HepG2 (cell line): ENCODE results near the gene CDYL. TPM values are rescaled to one million over a fixed set of nuclear protein-coding genes. Genes with fewer than 3 reads are reported as not detected.

Source experiments
- ATAC-seq: fragments of 200-7000 bp; cut with Tn5 transposase; 3 replicates; pipeline ENCODE4 v1.9.1; 2020; ENCODE audit warnings: mild to moderate bottlenecking, moderate library complexity
- BruUV-seq: library from RNA; stranded (reverse); fragments of 400-500 nt; replicated peaks from 2 replicates; lab custom pipeline; 2021; lab: Mats Ljungman, UMichigan
- CTCF ChIA-PET: fragments of 300-600 bp; formaldehyde crosslinking; extraction: SDS; loops from one replicate; lab custom pipeline; 2021; ENCODE audit warnings: low total read pairs, inconsistent platforms, low intra/inter-chr PET ratio; lab: Yijun Ruan, JAX
- POLR2A ChIA-PET: fragments of 350-600 bp; sonication (Branson Sonifier 250); formaldehyde crosslinking; loops from one replicate; lab custom pipeline; 2020; ENCODE audit warnings: antibody characterized with exemption, inconsistent platforms; lab: Yijun Ruan, JAX
- DNase-seq: peaks from one replicate; pipeline ENCODE4 v3.0.0-alpha.2; 2015; ENCODE audit warnings: low spot score
- FAIRE-seq: peaks from 3 replicates; lab custom pipeline; 2011; peaks lifted over from hg19 to GRCh38; lab: Jason Lieb, UNC
- H2AFZ ChIP-seq: one replicate; pipeline ENCODE4 v1.6.1; 2011; ENCODE audit warnings: low read length, inconsistent platforms
- H3K27ac ChIP-seq: fragments of 300-600 bp; 3 replicates; pipeline ENCODE4 v1.8.0; 2011; ENCODE audit warnings: mixed run types, mild to moderate bottlenecking, mixed read lengths, low read length, inconsistent platforms; ENCODE audit not compliant: insufficient read depth; ENCODE audit errors: extremely low read length
- H3K27me3 ChIP-seq, 2 experiments: fragments of 200-600 bp in 1 of 2; 2 replicates in 1 of 2; 3 replicates in 1 of 2; pipeline versions ENCODE4 v1.6.0 to v1.8.0; 2011; ENCODE audit warnings: low read length in 2 of 2, mild to moderate bottlenecking in 2 of 2, moderate library complexity in 2 of 2, inconsistent platforms in 1 of 2; ENCODE audit not compliant: insufficient read depth in 2 of 2, control insufficient read depth in 1 of 2
- H3K36me3 ChIP-seq, 2 experiments: fragments of 200-600 bp in 1 of 2; replicated peaks in 1 of 2; 2 replicates in 1 of 2; 3 replicates in 1 of 2; pipeline versions ENCODE4 v1.5.1 to v1.8.0; 2011; ENCODE audit warnings: low read length in 2 of 2, inconsistent platforms in 1 of 2; ENCODE audit not compliant: insufficient read depth in 2 of 2, control insufficient read depth in 1 of 2
- H3K4me1 ChIP-seq: 2 replicates; pipeline ENCODE4 v1.5.1; 2012; ENCODE audit warnings: low read length, inconsistent platforms; ENCODE audit not compliant: insufficient read depth
- H3K4me2 ChIP-seq: 2 replicates; pipeline ENCODE4 v1.6.0; 2011; ENCODE audit warnings: low read depth, low read length, inconsistent platforms
- H3K4me3 ChIP-seq, 3 experiments: fragments of 200-600 bp in 1 of 3; sonication (generic), shearing (Covaris generic) in 1 of 3; replicated peaks in 1 of 3; 2 replicates each; pipeline ENCODE4 v1.5.1; 2011 to 2016; ENCODE audit warnings: low read length in 3 of 3, inconsistent platforms in 2 of 3, low read depth in 2 of 3, mild to moderate bottlenecking in 2 of 3, control low read depth in 1 of 3, mixed read lengths in 1 of 3; ENCODE audit not compliant: insufficient read depth in 1 of 3
- H3K79me2 ChIP-seq: one replicate; pipeline ENCODE4 v1.6.1; 2011; ENCODE audit warnings: low read length, inconsistent platforms; ENCODE audit not compliant: insufficient read depth
- H3K9ac ChIP-seq: 2 replicates; pipeline ENCODE4 v1.6.0; 2011; ENCODE audit warnings: mild to moderate bottlenecking, low read depth, low read length, inconsistent platforms; ENCODE audit not compliant: insufficient read depth
- H3K9me3 ChIP-seq: 2 replicates; pipeline ENCODE4 v1.5.1; 2012; ENCODE audit warnings: mild to moderate bottlenecking, low read length
- H4K20me1 ChIP-seq: 2 replicates; pipeline ENCODE4 v1.6.0; 2011; ENCODE audit warnings: inconsistent platforms, mild to moderate bottlenecking, low read length, moderate library complexity; ENCODE audit not compliant: insufficient read depth
- BORCS8-MEF2B ChIP-seq: sonication (generic); formaldehyde crosslinking; IDR thresholded peaks from 2 replicates; pipeline ENCODE4 v1.8.0; 2022; ENCODE audit warnings: mild to moderate bottlenecking, missing genetic modification reagents
- CBFB ChIP-seq: sonication (generic); formaldehyde crosslinking; IDR thresholded peaks from 2 replicates; pipeline ENCODE4 v1.4.0; 2020; ENCODE audit warnings: missing genetic modification reagents
- CENPX ChIP-seq: sonication (generic); formaldehyde crosslinking; IDR thresholded peaks from 2 replicates; pipeline ENCODE4 v1.9.0; 2021; ENCODE audit warnings: mild to moderate bottlenecking, missing genetic modification reagents, moderate library complexity
- GZF1 ChIP-seq: sonication (generic); formaldehyde crosslinking; IDR thresholded peaks from 2 replicates; pipeline ENCODE4 v1.5.1; 2020; ENCODE audit warnings: mild to moderate bottlenecking, missing genetic modification reagents
- KDM4B ChIP-seq: sonication (generic); formaldehyde crosslinking; IDR thresholded peaks from 2 replicates; pipeline ENCODE4 v1.4.0; 2020; ENCODE audit warnings: missing genetic modification reagents
- SRF ChIP-seq: IDR thresholded peaks from 2 replicates; pipeline ENCODE4 v1.6.1; 2011; ENCODE audit warnings: mild to moderate bottlenecking, low read depth, low read length, moderate library complexity
- SYNCRIP ChIP-seq: fragments of 200-400 bp; formaldehyde crosslinking; IDR thresholded peaks from 2 replicates; pipeline ENCODE4 v1.6.1; 2018; ENCODE audit warnings: mild to moderate bottlenecking, low read depth, low read length; ENCODE audit not compliant: insufficient read depth
- THAP11 ChIP-seq: IDR thresholded peaks from 2 replicates; pipeline ENCODE4 v1.6.1; 2016; ENCODE audit warnings: missing biosample characterization, missing genetic modification reagents
- ZBTB26 ChIP-seq: IDR thresholded peaks from 2 replicates; pipeline ENCODE4 v1.6.1; 2016; ENCODE audit warnings: missing compliant biosample characterization, missing genetic modification reagents, borderline replicate concordance
- ZNF337 ChIP-seq: sonication (generic); formaldehyde crosslinking; IDR thresholded peaks from 2 replicates; pipeline ENCODE4 v1.5.1; 2020; ENCODE audit warnings: missing genetic modification reagents, low read depth, mild to moderate bottlenecking, borderline replicate concordance
- ZNF367 ChIP-seq: sonication (generic); formaldehyde crosslinking; IDR thresholded peaks from 2 replicates; pipeline ENCODE4 v1.4.0; 2020; ENCODE audit warnings: missing genetic modification reagents, borderline replicate concordance
- ZNF749 ChIP-seq: sonication (generic); formaldehyde crosslinking; IDR thresholded peaks from 2 replicates; pipeline ENCODE4 v1.8.0; 2022; ENCODE audit warnings: mild to moderate bottlenecking, missing genetic modification reagents, moderate library complexity, borderline replicate concordance
- WGBS: methylation state at CpG from one replicate; pipeline ENCODE4 v1.1.6; 2017; ENCODE audit warnings: low lambda C conversion rate; 5-methylcytosine and 5-hydroxymethylcytosine counted together
- in situ Hi-C: cut with HindIII; loops from 2 replicates; pipeline ENCODE4 v1.10.0; 2017; ENCODE audit warnings: low pct_unique_long_range_greater_than_20kb; ENCODE audit not compliant: extremely low pct_ligation_motif_present
- intact Hi-C: fragments of 100-400 bp; cut with micrococcal nuclease; formaldehyde crosslinking; loops from one replicate; pipeline ENCODE4 v1.10.0; 2022; ENCODE audit not compliant: unreplicated experiment
- polyA plus RNA-seq, 8 experiments: library from polyadenylated mRNA; depleted of rRNA in 3 of 8; stranded (reverse) in 7 of 8; unstranded in 1 of 8; fragments of >200 nt; fragmentation: Illumina TruSeq in 4 of 8; extraction: Trizol in 4 of 8; gene quantifications; 2 replicates each; pipeline versions ENCODE4 v1.2.1 to v1.2.3, GENCODE V29; 2011 to 2016; ENCODE audit warnings: low read depth in 4 of 8, missing spikeins in 1 of 8, mixed read lengths in 1 of 8; ENCODE audit not compliant: insufficient read depth in 1 of 8
- total RNA-seq, 5 experiments: library from RNA; depleted of rRNA; stranded (reverse); fragments of >200 nt; fragmentation: Illumina TruSeq; extraction: Trizol; gene quantifications; 2 replicates each; pipeline ENCODE4 v1.2.3, GENCODE V29; 2016; ENCODE audit warnings: low read depth in 1 of 5
- TF ChIP-seq, protein P1 (sequence below): sonication (generic); formaldehyde crosslinking; IDR thresholded peaks from 2 replicates; pipeline ENCODE4 v1.5.0; 2020; ENCODE audit warnings: missing genetic modification reagents
- TF ChIP-seq, protein P2 (sequence below): sonication (generic); formaldehyde crosslinking; IDR thresholded peaks from 2 replicates; pipeline ENCODE4 v1.5.0; 2020; ENCODE audit warnings: missing genetic modification reagents

CDYL gene
- total and polyA plus RNA-seq, 2 of the 13 experiments (the other 11 are each of a cell fraction or from before 2014, with no cell fraction given) = 22.8 to 105 TPM

DNA sequence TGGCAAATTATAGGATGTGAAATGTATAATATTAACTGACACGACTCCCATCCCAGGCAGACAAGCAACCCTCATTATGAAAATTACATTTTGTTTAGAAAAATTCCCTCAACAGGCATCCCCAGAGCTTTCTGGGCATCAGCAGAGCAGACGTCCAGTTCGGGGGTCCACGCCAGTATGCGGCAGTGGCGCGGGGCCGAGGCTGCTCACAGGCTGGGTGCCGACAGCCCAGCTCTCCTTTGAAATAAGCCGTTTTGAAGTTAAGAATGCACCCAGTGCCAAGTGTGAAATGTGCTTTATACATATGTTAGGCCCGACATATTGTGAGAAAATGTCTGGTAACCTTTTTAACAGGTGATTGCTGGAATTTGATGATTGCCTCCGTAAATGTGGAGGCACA is 177.2 kb downstream of the CDYL start:
- POLR2A ChIA-PET = no interaction called here
- Histone ChIP-seq H3K9ac (no peak overlapping the region), H3K9me3 (no peaks in the 10 kb centered on the region), H3K4me3 (no peak overlapping the region), H3K27ac (no peak overlapping the region), H3K4me2 (no peak overlapping the region), H2AFZ (no peak overlapping the region), H3K4me1 (no peaks in the 10 kb centered on the region), H3K79me2 (no peaks in the 10 kb centered on the region), H3K36me3 (peaks cover 7 to 39% of the 10 kb centered on the region in 2 experiments; a peak in 3 of 5 replicates), H4K20me1 (no peaks in the 10 kb centered on the region), H3K27me3 (no peaks in the 10 kb centered on the region)
- CTCF ChIA-PET = no interaction called here
- no TSS peak for BruUV-seq
- ATAC-seq = no peak
- DNase-seq = no peak
- in situ Hi-C loops (no loop called here), intact Hi-C loops (no loop called here)
- 96% methylated on average over 12 of the region's 12 CpGs for WGBS
- TF ChIP-seq ZNF749 (CRISPR knock-in tag) = no peak
- no peak for TF ChIP-seq THAP11 (CRISPR knock-in tag)
- no peak for TF ChIP-seq GZF1 (CRISPR knock-in tag)
- TF ChIP-seq CENPX (CRISPR knock-in tag) = no peak
- no peak for TF ChIP-seq ZNF337 (CRISPR knock-in tag)
- no peak for TF ChIP-seq CBFB (CRISPR knock-in tag)
- no peak for TF ChIP-seq SRF
- no peak for TF ChIP-seq SYNCRIP
- no peak for TF ChIP-seq BORCS8-MEF2B (CRISPR knock-in tag)
- TF ChIP-seq, protein P1, sequence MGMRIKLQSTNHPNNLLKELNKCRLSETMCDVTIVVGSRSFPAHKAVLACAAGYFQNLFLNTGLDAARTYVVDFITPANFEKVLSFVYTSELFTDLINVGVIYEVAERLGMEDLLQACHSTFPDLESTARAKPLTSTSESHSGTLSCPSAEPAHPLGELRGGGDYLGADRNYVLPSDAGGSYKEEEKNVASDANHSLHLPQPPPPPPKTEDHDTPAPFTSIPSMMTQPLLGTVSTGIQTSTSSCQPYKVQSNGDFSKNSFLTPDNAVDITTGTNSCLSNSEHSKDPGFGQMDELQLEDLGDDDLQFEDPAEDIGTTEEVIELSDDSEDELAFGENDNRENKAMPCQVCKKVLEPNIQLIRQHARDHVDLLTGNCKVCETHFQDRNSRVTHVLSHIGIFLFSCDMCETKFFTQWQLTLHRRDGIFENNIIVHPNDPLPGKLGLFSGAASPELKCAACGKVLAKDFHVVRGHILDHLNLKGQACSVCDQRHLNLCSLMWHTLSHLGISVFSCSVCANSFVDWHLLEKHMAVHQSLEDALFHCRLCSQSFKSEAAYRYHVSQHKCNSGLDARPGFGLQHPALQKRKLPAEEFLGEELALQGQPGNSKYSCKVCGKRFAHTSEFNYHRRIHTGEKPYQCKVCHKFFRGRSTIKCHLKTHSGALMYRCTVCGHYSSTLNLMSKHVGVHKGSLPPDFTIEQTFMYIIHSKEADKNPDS (CRISPR knock-in tag) = no peak
- no peak for TF ChIP-seq ZBTB26 (CRISPR knock-in tag)
- TF ChIP-seq KDM4B (CRISPR knock-in tag) = no peak
- no peak for TF ChIP-seq ZNF367 (CRISPR knock-in tag)
- TF ChIP-seq, protein P2, sequence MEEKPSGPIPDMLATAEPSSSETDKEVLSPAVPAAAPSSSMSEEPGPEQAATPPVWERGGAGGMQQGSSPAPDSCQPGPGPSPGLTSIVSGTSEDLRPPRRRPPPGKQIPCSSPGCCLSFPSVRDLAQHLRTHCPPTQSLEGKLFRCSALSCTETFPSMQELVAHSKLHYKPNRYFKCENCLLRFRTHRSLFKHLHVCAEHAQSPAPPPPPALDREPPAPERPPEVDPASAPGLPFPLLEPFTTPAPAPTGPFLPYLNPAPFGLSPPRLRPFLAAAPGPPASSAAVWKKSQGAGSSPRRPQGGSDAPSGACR (CRISPR knock-in tag) = no peak
- FAIRE-seq = no peak
